LNCAP (cell line): Measurements from ENCODE around the gene MAPKBP1.
A peak's percentile ranks its signal among the peaks of the same experiment; 100 is the strongest.

ENCODE experiments used
- CTCF ChIP-seq: fragments of 450-650 bp; IDR thresholded peaks from 2 replicates; pipeline ENCODE4 v1.5.1; 2017; ENCODE audit warnings: mild to moderate bottlenecking

Gene MAPKBP1

GRCh38 chr15:41804916-41805666, 30.8 kb downstream of the MAPKBP1 start:
- no peak for TF ChIP-seq CTCF

DNA sequence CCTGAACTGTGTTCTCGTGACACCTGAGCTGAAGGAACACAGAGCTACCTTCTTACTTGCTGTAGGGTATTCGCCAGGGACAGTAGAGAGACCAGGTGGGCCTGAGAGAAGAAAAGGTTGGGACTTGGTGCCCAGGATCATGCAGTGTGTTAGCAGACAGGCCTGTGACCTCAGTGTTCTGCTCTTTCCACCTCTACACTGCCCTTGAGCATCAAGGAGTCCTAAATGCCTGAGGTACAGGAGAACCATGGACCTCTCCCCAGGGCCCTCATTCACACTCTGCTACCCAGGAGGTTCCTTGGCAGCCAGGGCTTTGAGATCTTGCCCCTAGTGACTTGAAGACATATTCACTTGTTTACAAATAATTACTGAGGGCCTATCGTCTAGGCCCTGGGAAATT, 31.4 kb downstream of the MAPKBP1 start:
- TF ChIP-seq CTCF = no peak

GRCh38 chr15:41806291-41807181, 32.3 kb downstream of the MAPKBP1 start:
- TF ChIP-seq CTCF = 0 out of 2 replicates have a peak, but pooled peaks have one; percentile 19

DNA sequence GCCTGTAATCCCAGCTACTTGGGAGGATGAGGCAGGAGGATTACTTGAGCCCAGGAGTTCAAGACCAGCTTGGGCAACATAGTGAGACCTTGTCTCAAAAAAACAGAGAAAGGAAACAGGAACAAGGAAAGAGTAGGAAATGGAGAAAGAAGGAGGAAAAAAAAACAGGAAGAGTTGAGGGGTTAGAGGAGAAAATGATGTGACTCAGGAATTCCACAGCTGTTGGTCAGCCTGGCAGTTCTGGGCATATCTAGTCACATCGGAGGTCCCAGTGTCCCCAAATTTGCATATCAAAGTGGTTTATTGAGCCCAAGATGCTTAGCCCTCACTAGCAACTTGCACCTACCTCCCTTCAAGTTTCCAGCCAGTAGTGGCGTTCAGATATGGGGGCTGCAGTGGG, 34.8 kb downstream of the MAPKBP1 start:
- no peak for TF ChIP-seq CTCF

DNA sequence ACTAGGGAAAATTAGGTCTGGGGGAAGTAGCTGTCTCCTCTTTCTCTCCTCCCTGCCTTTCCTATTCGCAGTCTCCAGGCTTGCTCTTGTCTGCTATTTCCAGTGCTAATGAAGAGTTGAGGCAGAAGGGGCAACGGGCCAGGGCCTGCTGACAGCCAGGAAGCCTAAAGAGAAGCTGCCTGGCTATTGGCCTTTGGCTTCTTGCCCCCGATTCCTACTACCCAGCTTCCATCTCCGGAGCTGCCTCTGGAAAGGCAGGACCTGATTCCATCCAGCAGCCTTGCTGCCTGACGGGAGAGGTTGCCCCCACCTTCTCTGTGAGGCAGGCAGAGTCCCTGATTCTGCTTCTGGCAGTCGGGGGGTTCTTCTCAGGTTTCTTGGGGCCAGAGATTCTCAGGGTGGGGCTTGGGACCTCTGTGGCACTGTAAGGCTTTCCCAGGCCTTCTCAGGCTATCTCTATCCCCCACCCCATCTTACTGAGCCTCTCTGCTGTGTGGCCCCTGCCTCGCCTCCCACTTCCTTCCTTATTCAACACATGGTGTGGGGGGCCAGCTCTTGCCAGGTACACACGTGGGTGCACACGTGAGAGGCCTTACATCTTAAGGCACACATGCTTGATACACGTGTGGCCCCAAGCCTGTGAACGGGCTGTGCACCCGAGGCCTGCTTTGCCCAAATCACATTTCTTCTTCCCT, 35.4 kb downstream of the MAPKBP1 start:
- TF ChIP-seq CTCF = no peak

DNA sequence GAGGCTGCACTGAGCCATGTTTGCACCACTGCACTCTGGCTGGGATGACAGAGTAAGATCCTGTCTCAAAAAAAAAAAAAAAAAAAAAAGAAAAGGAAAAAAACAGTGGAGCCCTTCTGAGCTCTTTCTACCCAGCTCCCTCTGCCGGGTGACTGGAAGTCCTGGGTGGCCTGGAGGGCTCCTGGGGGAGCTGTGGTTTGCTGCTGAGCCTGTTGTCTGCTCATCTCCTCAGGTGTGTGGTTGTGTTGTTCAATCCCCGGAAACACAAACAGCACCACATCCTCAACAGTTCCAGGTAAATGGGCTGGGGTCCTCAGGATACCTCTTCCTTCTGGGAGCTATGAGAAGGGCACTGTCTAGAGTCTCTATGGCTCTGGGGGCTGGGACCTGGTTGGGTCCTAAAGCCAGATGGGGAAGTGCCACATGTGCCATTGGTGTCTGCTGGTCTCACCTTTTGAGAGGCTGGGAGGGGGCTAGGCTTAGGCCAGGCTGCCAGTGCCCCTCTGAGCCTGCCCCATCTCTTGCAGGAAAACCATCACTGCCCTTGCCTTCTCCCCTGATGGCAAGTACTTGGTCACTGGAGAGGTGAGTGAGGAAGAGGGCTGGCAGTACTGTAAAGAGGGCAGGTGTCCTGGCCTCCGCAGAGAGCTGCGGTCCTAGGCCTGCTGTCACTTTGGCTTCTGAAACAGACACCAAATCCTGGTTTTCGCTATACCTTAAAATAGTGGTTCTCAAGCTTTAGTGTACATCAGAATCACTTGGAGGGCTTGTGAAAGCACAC, 36.6 kb downstream of the MAPKBP1 start:
- TF ChIP-seq CTCF = no peak
